NT2/D1 (cell line): Measurements from ENCODE around the gene SLC9A9.

Experiments
- SUZ12 ChIP-seq: IDR thresholded peaks from 2 replicates; pipeline ENCODE4 v1.6.1; 2011; ENCODE audit not compliant: insufficient read length, insufficient read depth; ENCODE audit errors: extremely low read depth
- YY1 ChIP-seq: IDR thresholded peaks from 2 replicates; pipeline ENCODE4 v1.6.1; 2011; ENCODE audit not compliant: insufficient read length, insufficient read depth
- ZNF274 ChIP-seq: IDR thresholded peaks from 2 replicates; pipeline ENCODE4 v1.6.1; 2011; ENCODE audit warnings: mild to moderate bottlenecking, low read depth, low read length

- TF ChIP-seq ZNF274 (no peak), YY1 (no peak), SUZ12 (no peak)
These were observed 382.6 kb downstream of the SLC9A9 start for GRCh38 chr3:143465666-143466065.
